ENCODE data around the gene SCNN1A.

DNA sequence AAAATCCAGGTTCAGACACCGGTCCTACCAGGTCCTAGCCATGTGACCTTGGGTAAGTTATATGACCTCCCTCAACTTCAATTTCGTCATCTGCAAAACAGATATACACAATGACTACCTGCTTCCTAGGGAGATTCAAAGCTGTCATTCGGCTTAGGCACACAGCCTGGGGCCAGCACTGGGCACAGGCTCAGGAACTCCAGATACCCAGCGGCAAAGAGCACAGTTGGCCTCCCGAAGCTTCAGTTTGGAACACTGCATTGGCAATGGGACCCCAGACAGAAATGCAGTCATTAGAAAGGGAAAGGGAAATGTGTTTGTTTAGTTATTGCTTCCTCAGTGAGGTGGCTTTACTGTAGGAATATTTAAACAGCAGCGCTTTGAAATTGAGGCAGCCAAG lies 53.5 kb downstream of the SCNN1A start:
- TF ChIP-seq POLR2AphosphoS5 (IDR thresholded peaks at IDR 0.05; ENCODE audit: low read depth, low read length) (no peak), TAF1 (IDR thresholded peaks at IDR 0.05; ENCODE audit: borderline replicate concordance, insufficient read depth, low read length) (no peak), SIN3A (IDR thresholded peaks at IDR 0.05; ENCODE audit: borderline replicate concordance, insufficient read depth, low read length) (no peak), FOXP2 (optimal IDR thresholded peaks at IDR 0.05; ENCODE audit: borderline replicate concordance, extremely low read depth, extremely low read length, insufficient read depth) (no peak)
- TF ChIP-seq, protein P1, sequence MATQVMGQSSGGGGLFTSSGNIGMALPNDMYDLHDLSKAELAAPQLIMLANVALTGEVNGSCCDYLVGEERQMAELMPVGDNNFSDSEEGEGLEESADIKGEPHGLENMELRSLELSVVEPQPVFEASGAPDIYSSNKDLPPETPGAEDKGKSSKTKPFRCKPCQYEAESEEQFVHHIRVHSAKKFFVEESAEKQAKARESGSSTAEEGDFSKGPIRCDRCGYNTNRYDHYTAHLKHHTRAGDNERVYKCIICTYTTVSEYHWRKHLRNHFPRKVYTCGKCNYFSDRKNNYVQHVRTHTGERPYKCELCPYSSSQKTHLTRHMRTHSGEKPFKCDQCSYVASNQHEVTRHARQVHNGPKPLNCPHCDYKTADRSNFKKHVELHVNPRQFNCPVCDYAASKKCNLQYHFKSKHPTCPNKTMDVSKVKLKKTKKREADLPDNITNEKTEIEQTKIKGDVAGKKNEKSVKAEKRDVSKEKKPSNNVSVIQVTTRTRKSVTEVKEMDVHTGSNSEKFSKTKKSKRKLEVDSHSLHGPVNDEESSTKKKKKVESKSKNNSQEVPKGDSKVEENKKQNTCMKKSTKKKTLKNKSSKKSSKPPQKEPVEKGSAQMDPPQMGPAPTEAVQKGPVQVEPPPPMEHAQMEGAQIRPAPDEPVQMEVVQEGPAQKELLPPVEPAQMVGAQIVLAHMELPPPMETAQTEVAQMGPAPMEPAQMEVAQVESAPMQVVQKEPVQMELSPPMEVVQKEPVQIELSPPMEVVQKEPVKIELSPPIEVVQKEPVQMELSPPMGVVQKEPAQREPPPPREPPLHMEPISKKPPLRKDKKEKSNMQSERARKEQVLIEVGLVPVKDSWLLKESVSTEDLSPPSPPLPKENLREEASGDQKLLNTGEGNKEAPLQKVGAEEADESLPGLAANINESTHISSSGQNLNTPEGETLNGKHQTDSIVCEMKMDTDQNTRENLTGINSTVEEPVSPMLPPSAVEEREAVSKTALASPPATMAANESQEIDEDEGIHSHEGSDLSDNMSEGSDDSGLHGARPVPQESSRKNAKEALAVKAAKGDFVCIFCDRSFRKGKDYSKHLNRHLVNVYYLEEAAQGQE (IDR thresholded peaks at IDR 0.05; ENCODE audit: insufficient read depth in 1 of 2, low read depth in 2 of 2, low read length in 2 of 2), result no peak

All from PFSK-1 (cell line).